GM12878 (cell line): ENCODE measurements around the gene SIM1. TPM values are rescaled to one million over a fixed set of nuclear protein-coding genes. Genes with fewer than 3 reads are reported as not detected.

ENCODE experiments used
- ATAC-seq: fragments of 200-7000 bp; cut with Tn5 transposase; 3 replicates; pipeline ENCODE4 v1.9.1; 2020; ENCODE audit warnings: mild to moderate bottlenecking, moderate library complexity
- BruUV-seq: library from RNA; stranded (reverse); fragments of 400-500 nt; replicated peaks from 2 replicates; lab custom pipeline; 2021; lab: Mats Ljungman, UMichigan
- CTCF ChIA-PET: fragments of 300-600 bp; sonication (Branson Sonifier 250); formaldehyde crosslinking; extraction: SDS; loops from one replicate; lab custom pipeline; 2021; ENCODE audit warnings: inconsistent platforms; lab: Yijun Ruan, JAX
- POLR2A ChIA-PET: fragments of 350-600 bp; formaldehyde crosslinking; extraction: SDS; loops from one replicate; lab custom pipeline; 2021; ENCODE audit warnings: inconsistent platforms; lab: Charles Lee
- RAD21 ChIA-PET: fragments of 300-600 bp; sonication (Branson Sonifier 250); formaldehyde crosslinking; loops from one replicate; lab custom pipeline; 2023; ENCODE audit warnings: antibody characterized with exemption; ENCODE audit not compliant: unreplicated experiment; lab: Charles Lee
- SMC1A ChIA-PET: fragments of 300-600 bp; sonication (Branson Sonifier 250); formaldehyde crosslinking; loops from one replicate; lab custom pipeline; 2023; ENCODE audit not compliant: unreplicated experiment, uncharacterized antibody; lab: Charles Lee
- DNase-seq: peaks from one replicate; pipeline ENCODE4 v3.0.0-alpha.2; 2011; ENCODE audit warnings: low read depth, low spot score
- FAIRE-seq: peaks from 3 replicates; lab custom pipeline; 2011; peaks lifted over from hg19 to GRCh38; lab: Jason Lieb, UNC
- H2AFZ ChIP-seq: 2 replicates; pipeline ENCODE4 v1.6.0; 2011; ENCODE audit warnings: low read depth, low read length, control low read depth; ENCODE audit not compliant: control insufficient read depth
- H3K27ac ChIP-seq: 2 replicates; pipeline ENCODE4 v1.5.1; 2011; ENCODE audit warnings: control low read depth; ENCODE audit not compliant: control insufficient read depth, insufficient read depth
- H3K27me3 ChIP-seq, 2 experiments: replicated peaks in 1 of 2; 2 replicates each; pipeline versions ENCODE4 v1.6.0 to v1.6.1; 2011; ENCODE audit warnings: low read length in 1 of 2; ENCODE audit not compliant: control insufficient read depth in 2 of 2, insufficient read depth in 2 of 2
- H3K36me3 ChIP-seq, 2 experiments: 2 replicates each; pipeline ENCODE4 v1.5.1; 2011; ENCODE audit warnings: low read length in 1 of 2; ENCODE audit not compliant: control insufficient read depth in 2 of 2, insufficient read depth in 2 of 2
- H3K4me1 ChIP-seq: 2 replicates; pipeline ENCODE4 v1.6.1; 2011; ENCODE audit warnings: mild to moderate bottlenecking, low read length, moderate library complexity, mixed read lengths; ENCODE audit not compliant: control insufficient read depth, insufficient read depth
- H3K4me2 ChIP-seq: 2 replicates; pipeline ENCODE4 v1.6.0; 2011; ENCODE audit warnings: control low read depth; ENCODE audit not compliant: control insufficient read depth, insufficient read depth
- H3K4me3 ChIP-seq: fragments of 200-600 bp; sonication (generic); 2 replicates; pipeline ENCODE4 v1.5.1; 2016
- H3K79me2 ChIP-seq: 2 replicates; pipeline ENCODE4 v1.6.0; 2011; ENCODE audit warnings: low read length; ENCODE audit not compliant: control insufficient read depth, insufficient read depth
- H3K9ac ChIP-seq: 2 replicates; pipeline ENCODE4 v1.8.0; 2011; ENCODE audit warnings: low read length, control low read depth, mixed read lengths; ENCODE audit not compliant: control insufficient read depth, insufficient read depth
- H3K9me3 ChIP-seq: replicated peaks from 3 replicates; pipeline ENCODE4 v1.5.1; 2011; ENCODE audit warnings: mild to moderate bottlenecking, low read length; ENCODE audit not compliant: control insufficient read depth, insufficient read depth
- H4K20me1 ChIP-seq: 2 replicates; pipeline ENCODE4 v1.6.0; 2011; ENCODE audit not compliant: control insufficient read depth, insufficient read depth
- ATF3 ChIP-seq: IDR thresholded peaks from 2 replicates; pipeline ENCODE4 v1.6.1; 2011; ENCODE audit warnings: low read depth, mild to moderate bottlenecking, low read length, moderate library complexity, borderline replicate concordance; ENCODE audit errors: extremely low read depth
- CEBPB ChIP-seq, 2 experiments: fragments of 150-350 bp in 1 of 2; IDR thresholded peaks; 2 replicates each; pipeline ENCODE4 v1.6.1; 2012 to 2014; ENCODE audit warnings: low read depth in 2 of 2, low read length in 2 of 2, borderline replicate concordance in 1 of 2, inconsistent platforms in 1 of 2
- GATAD2B ChIP-seq: fragments of 450-650 bp; conservative IDR thresholded peaks from 2 replicates; pipeline ENCODE4 v1.6.1; 2017; ENCODE audit warnings: low read depth, mild to moderate bottlenecking, moderate library complexity
- MEF2A ChIP-seq: IDR thresholded peaks from 2 replicates; pipeline ENCODE4 v1.6.1; 2011; ENCODE audit warnings: low read depth, mild to moderate bottlenecking, low read length, moderate library complexity; ENCODE audit not compliant: insufficient read depth
- MYC ChIP-seq: IDR thresholded peaks from 2 replicates; pipeline ENCODE4 v1.6.1; 2011; ENCODE audit warnings: mild to moderate bottlenecking, low read length, moderate library complexity, inconsistent platforms; ENCODE audit not compliant: insufficient read depth, insufficient replicate concordance, insufficient read length, severe bottlenecking
- NR2C1 ChIP-seq: fragments of 450-650 bp; IDR thresholded peaks from 2 replicates; pipeline ENCODE4 v1.6.1; 2017; ENCODE audit warnings: antibody characterized with exemption, mild to moderate bottlenecking, moderate library complexity
- RUNX3 ChIP-seq: IDR thresholded peaks from 2 replicates; pipeline ENCODE4 v1.6.1; 2012; ENCODE audit warnings: low read length, inconsistent platforms
- SIN3A ChIP-seq: IDR thresholded peaks from 2 replicates; pipeline ENCODE4 v1.6.1; 2012; ENCODE audit warnings: low read depth, low read length, improper control_type of control experiment
- SKIL ChIP-seq: fragments of 450-650 bp; IDR thresholded peaks from 2 replicates; pipeline ENCODE4 v1.6.1; 2017; ENCODE audit warnings: mild to moderate bottlenecking, low read depth, inconsistent platforms; ENCODE audit not compliant: poor library complexity, severe bottlenecking
- SMARCA5 ChIP-seq: fragments of 450-650 bp; IDR thresholded peaks from 2 replicates; pipeline ENCODE4 v1.6.1; 2017; ENCODE audit warnings: mild to moderate bottlenecking
- SUPT20H ChIP-seq: IDR thresholded peaks from 2 replicates; pipeline ENCODE4 v1.6.1; 2011; ENCODE audit warnings: low read depth, mild to moderate bottlenecking, low read length, moderate library complexity, borderline replicate concordance; ENCODE audit not compliant: control insufficient read depth
- TARDBP ChIP-seq: IDR thresholded peaks from 2 replicates; pipeline ENCODE4 v1.6.1; 2016; ENCODE audit warnings: borderline replicate concordance
- ZNF217 ChIP-seq: fragments of 450-650 bp; IDR thresholded peaks from 2 replicates; pipeline ENCODE4 v1.6.1; 2017; ENCODE audit warnings: antibody characterized with exemption, mild to moderate bottlenecking
- WGBS: methylation state at CpG from one replicate; pipeline ENCODE4 v1.1.6; 2016; ENCODE audit warnings: low lambda C conversion rate; ENCODE audit not compliant: insufficient replicate concordance, insufficient coverage; ENCODE audit errors: missing lambda C conversion rate; 5-methylcytosine and 5-hydroxymethylcytosine counted together
- in situ Hi-C: fragments of 300-500 bp; cut with MboI; formaldehyde crosslinking; loops from 9 replicates; pipeline ENCODE4 v1.14.3; 2018; ENCODE audit warnings: mixed read lengths
- intact Hi-C: fragments of 100-400 bp; cut with micrococcal nuclease; formaldehyde crosslinking; loops from one replicate; pipeline ENCODE4 v1.14.2; 2022; ENCODE audit not compliant: unreplicated experiment
- polyA plus RNA-seq, 11 experiments: library from polyadenylated mRNA; depleted of rRNA in 4 of 11; unstranded in 6 of 11; stranded (reverse) in 5 of 11; fragments of >200 nt; fragmentation: Nextera tagmentation in 4 of 11; fragmentation: Illumina TruSeq in 1 of 11; extraction: Ambion mirVana in 4 of 11; extraction: Trizol in 1 of 11; gene quantifications; 1 replicate in 1 of 11; 2 replicates in 10 of 11; pipeline versions ENCODE4 v1.2.1 to v1.2.3, GENCODE V29; 2011 to 2016; ENCODE audit warnings: inconsistent platforms in 2 of 11, missing spikeins in 2 of 11, low read depth in 1 of 11
- total RNA-seq, 4 experiments: library from RNA; depleted of rRNA in 3 of 4; stranded (reverse); fragments of >200 nt in 3 of 4; fragmentation: Illumina TruSeq in 1 of 4; extraction: Trizol in 1 of 4; gene quantifications; 2 replicates each; pipeline versions ENCODE4 v1.2.1 to v1.2.3, GENCODE V29; 2013 to 2021
- TF ChIP-seq, protein P1 (sequence below): fragments of 150-350 bp; IDR thresholded peaks from 2 replicates; pipeline ENCODE4 v1.6.1; 2014; ENCODE audit warnings: mild to moderate bottlenecking, low read depth, low read length
- TF ChIP-seq, protein P2 (sequence below): fragments of 450-650 bp; formaldehyde crosslinking; IDR thresholded peaks from 2 replicates; pipeline ENCODE4 v1.4.0; 2020; ENCODE audit warnings: mild to moderate bottlenecking, moderate library complexity

Gene SIM1
- total and polyA plus RNA-seq, 10 of the 15 experiments (the other 5 are each of a cell fraction or from before 2014, with no cell fraction given): not detected

DNA sequence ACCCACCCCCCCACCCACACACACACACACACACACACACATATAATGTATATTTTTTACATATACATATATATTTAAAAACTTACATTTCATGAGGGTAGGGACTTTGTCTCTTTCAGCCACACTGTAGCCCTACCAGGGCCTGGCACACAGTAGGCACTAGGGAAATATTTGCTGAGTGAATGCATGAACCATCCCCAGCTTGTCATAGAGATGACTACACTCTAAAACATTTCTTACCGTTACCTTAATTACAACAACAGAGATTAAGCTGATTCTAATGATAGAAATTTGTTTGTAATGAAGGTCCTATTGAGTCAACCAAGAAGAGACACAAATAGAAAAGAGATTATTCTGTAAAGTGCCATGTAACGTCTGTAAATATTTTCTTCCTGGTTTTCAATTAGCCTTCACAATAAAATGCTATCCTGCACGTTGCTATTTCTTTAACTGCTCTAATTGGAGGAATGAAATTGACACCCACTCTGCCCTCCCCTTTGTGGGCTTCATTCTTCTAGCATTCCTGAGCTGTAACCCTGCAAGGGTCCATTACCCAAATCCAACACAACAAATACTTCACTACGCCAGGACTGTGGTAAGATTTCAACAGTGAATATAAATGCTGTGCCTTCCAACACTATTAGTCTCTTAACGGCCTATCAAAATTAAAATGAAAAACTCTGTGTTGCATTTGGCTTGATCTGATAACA, 30.8 kb downstream of the SIM1 start:
- H3K27ac ChIP-seq: no peak overlapping the region
- ChIA-PET SMC1A (interaction anchor here (1.6 kb wide), 1 partner anchor 10 kb away, joined by 4 read pairs; no protein-coding TSS in a partner anchor), RAD21 (no interaction called here), CTCF (no interaction called here)
- no peak for DNase-seq
- H3K9ac ChIP-seq: no peak overlapping the region
- H3K9me3 ChIP-seq: no peaks in the 10 kb centered on the region
- in situ Hi-C loops (no loop called here), intact Hi-C loops (no loop called here)
- H4K20me1 ChIP-seq: no peaks in the 10 kb centered on the region
- H3K4me1 ChIP-seq: no peaks in the 10 kb centered on the region
- 18% methylated on average over 5 of the region's 5 CpGs for WGBS
- H3K79me2 ChIP-seq: no peaks in the 10 kb centered on the region
- no TSS peak for BruUV-seq
- H2AFZ ChIP-seq: no peak overlapping the region
- H3K36me3 ChIP-seq: no peaks in the 10 kb centered on the region
- TF ChIP-seq SMARCA5 (no peak), SUPT20H (no peak), SIN3A (no peak), ZNF217 (no peak), SKIL (no peak), MEF2A (no peak), MYC (no peak), RUNX3 (no peak), CEBPB (IDR thresholded peaks at IDR 0.05; ENCODE audit: borderline replicate concordance in 1 of 2, low read depth in 2 of 2, low read length in 2 of 2) (no peak), GATAD2B (no peak), NR2C1 (no peak), TARDBP (no peak), ATF3 (no peak)
- TF ChIP-seq, protein P1, sequence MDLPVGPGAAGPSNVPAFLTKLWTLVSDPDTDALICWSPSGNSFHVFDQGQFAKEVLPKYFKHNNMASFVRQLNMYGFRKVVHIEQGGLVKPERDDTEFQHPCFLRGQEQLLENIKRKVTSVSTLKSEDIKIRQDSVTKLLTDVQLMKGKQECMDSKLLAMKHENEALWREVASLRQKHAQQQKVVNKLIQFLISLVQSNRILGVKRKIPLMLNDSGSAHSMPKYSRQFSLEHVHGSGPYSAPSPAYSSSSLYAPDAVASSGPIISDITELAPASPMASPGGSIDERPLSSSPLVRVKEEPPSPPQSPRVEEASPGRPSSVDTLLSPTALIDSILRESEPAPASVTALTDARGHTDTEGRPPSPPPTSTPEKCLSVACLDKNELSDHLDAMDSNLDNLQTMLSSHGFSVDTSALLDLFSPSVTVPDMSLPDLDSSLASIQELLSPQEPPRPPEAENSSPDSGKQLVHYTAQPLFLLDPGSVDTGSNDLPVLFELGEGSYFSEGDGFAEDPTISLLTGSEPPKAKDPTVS: no peak
- TF ChIP-seq, protein P2, sequence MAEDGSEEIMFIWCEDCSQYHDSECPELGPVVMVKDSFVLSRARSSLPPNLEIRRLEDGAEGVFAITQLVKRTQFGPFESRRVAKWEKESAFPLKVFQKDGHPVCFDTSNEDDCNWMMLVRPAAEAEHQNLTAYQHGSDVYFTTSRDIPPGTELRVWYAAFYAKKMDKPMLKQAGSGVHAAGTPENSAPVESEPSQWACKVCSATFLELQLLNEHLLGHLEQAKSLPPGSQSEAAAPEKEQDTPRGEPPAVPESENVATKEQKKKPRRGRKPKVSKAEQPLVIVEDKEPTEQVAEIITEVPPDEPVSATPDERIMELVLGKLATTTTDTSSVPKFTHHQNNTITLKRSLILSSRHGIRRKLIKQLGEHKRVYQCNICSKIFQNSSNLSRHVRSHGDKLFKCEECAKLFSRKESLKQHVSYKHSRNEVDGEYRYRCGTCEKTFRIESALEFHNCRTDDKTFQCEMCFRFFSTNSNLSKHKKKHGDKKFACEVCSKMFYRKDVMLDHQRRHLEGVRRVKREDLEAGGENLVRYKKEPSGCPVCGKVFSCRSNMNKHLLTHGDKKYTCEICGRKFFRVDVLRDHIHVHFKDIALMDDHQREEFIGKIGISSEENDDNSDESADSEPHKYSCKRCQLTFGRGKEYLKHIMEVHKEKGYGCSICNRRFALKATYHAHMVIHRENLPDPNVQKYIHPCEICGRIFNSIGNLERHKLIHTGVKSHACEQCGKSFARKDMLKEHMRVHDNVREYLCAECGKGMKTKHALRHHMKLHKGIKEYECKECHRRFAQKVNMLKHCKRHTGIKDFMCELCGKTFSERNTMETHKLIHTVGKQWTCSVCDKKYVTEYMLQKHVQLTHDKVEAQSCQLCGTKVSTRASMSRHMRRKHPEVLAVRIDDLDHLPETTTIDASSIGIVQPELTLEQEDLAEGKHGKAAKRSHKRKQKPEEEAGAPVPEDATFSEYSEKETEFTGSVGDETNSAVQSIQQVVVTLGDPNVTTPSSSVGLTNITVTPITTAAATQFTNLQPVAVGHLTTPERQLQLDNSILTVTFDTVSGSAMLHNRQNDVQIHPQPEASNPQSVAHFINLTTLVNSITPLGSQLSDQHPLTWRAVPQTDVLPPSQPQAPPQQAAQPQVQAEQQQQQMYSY: no peak
- TF ChIP-seq, all 136 proteins: peak for 0
- H3K4me3 ChIP-seq: no peak overlapping the region
- ATAC-seq (no peak), FAIRE-seq (no peak)
- H3K4me2 ChIP-seq: no peak overlapping the region
- no peaks in the 10 kb centered on the region for H3K27me3 ChIP-seq
- POLR2A ChIA-PET: no interaction called here
